Heart right ventricle (tissue), 16 donors: ENCODE results near the gene C12orf56. TPM values are rescaled to one million over a fixed set of nuclear protein-coding genes. Genes with fewer than 3 reads are reported as not detected.
"Not testable (repeated sequence)": the region's sequence is repeated elsewhere in the genome, so short reads cannot be mapped to it uniquely, and the experiment has no call there.

Experiments
- ATAC-seq, 8 donors: fragments of 200-7000 bp; cut with Tn5 transposase; one replicate each; pipeline ENCODE4 v1.9.1; 2020; ENCODE audit warnings: mild to moderate bottlenecking in 8 of 8, moderate library complexity in 8 of 8, moderate number of reproducible peaks in 1 of 8
- DNase-seq, 2 donors: peaks; one replicate each; pipeline ENCODE4 v3.0.0-alpha.2; 2020
- H3K27ac ChIP-seq, 10 donors: fragments of 200-600 bp; sonication (generic) in 2 of 10; one replicate each; pipeline versions ENCODE4 v1.5.0 to v1.8.0; 2020 to 2022; ENCODE audit warnings: mild to moderate bottlenecking in 3 of 10
- H3K27me3 ChIP-seq, 7 donors: fragments of 200-600 bp; one replicate each; pipeline ENCODE4 v1.8.0; 2021 to 2022; ENCODE audit warnings: mild to moderate bottlenecking in 2 of 7
- H3K36me3 ChIP-seq, 9 donors: fragments of 200-600 bp; sonication (generic) in 1 of 9; one replicate each; pipeline versions ENCODE4 v1.5.0 to v1.8.0; 2020 to 2022; ENCODE audit warnings: mild to moderate bottlenecking in 2 of 9
- H3K4me1 ChIP-seq, 9 donors: fragments of 200-600 bp; sonication (generic) in 1 of 9; one replicate each; pipeline versions ENCODE4 v1.5.0 to v1.8.0; 2020 to 2022; ENCODE audit warnings: mild to moderate bottlenecking in 4 of 9
- H3K4me3 ChIP-seq, 10 donors: fragments of 200-600 bp; sonication (generic) in 2 of 10; one replicate each; pipeline versions ENCODE4 v1.5.0 to v1.8.0; 2020 to 2022; ENCODE audit warnings: mild to moderate bottlenecking in 7 of 10, moderate library complexity in 2 of 10
- H3K9me3 ChIP-seq, 11 donors: fragments of 200-600 bp in 10 of 11; sonication (generic) in 2 of 11; one replicate each; pipeline versions ENCODE4 v1.5.0 to v1.8.0; 2013 to 2022; ENCODE audit warnings: mild to moderate bottlenecking in 2 of 11, control low read depth in 1 of 11, moderate library complexity in 1 of 11
- WGBS, 2 donors: extraction: QIAGEN DNeasy Blood & Tissue Kit; methylation state at CpG; one replicate each; pipeline ENCODE4 v1.1.7; 2013; ENCODE audit warnings: inconsistent platforms in 1 of 2; 5-methylcytosine and 5-hydroxymethylcytosine counted together
- intact Hi-C, 10 donors: fragments of 100-400 bp; cut with DNase I; formaldehyde crosslinking; loops; one replicate each; pipeline versions ENCODE4 v1.11.1 to v1.14.2; 2022
- polyA plus RNA-seq, 2 donors: library from polyadenylated mRNA; stranded (reverse); fragments of 200-250 nt; gene quantifications; one replicate each; pipeline ENCODE4 v1.2.3, GENCODE V29; 2013
- total RNA-seq, 10 donors: library from RNA; stranded (reverse); fragmentation: NEBNext Ultra II Directional in 3 of 10; extraction: Animal tissue kit (Norgen Biotek cat#: 25700) in 3 of 10; gene quantifications; one replicate each; pipeline versions ENCODE4 v1.2.1 to v1.2.4, GENCODE V29; 2021 to 2023
- TF ChIP-seq, protein P1 (sequence below), 9 donors: fragments of 200-600 bp; sonication (generic) in 2 of 9; IDR thresholded peaks; one replicate each; pipeline versions ENCODE4 v1.5.0 to v1.8.0; 2021 to 2022; ENCODE audit warnings: antibody characterized with exemption in 9 of 9, mild to moderate bottlenecking in 5 of 9, moderate library complexity in 1 of 9
- donor health status: Arrhythmogenic right ventricular cardiomyopathy.
- donor health status: ischemic (EF 13 %, LVEDD 7.1; RV severe dilation, severe dysfunction).
- donor health status: healthy with polysubstance abuse.
- donor health status: DM: no; HTN: yes; CAD: no.
- donor health status: DM: no; HTN: no; CAD: no.
- donor health status: ischemic (EF 25% LVEDD 6.9; RV normal size, moderate dysfunction).
- donor health status: ischemic (EF 25% LVEDD 5.7; RV mildly dilated, moderate dysfunction).
- donor health status: healthy.
- donor health status: DM: yes; HTN: yes; CAD: no.
- donor health status: Ischemic cardiomyopathy.
- donor health status: ischemic (EF 35%, LVEDD 5.7; RV mildly dilated, moderate dysfunction).
- donor health status: nonischemic (EF 11% LVEDD 7.7; RV severe dilation, severe dysfunction).
- donor health status: DM: yes; HTN: yes; CAD: no.
- donor health status: PGD.
- donor health status: ischemic (EF 29% LVEDD 5.4; RV normal size, mild dysfunction).
- donor health status: nonischemic (EF 23%, LVEDD 6.1; RV moderate dilation, normal function).

Gene C12orf56
- total and polyA plus RNA-seq, 12 donors, result not detected

DNA sequence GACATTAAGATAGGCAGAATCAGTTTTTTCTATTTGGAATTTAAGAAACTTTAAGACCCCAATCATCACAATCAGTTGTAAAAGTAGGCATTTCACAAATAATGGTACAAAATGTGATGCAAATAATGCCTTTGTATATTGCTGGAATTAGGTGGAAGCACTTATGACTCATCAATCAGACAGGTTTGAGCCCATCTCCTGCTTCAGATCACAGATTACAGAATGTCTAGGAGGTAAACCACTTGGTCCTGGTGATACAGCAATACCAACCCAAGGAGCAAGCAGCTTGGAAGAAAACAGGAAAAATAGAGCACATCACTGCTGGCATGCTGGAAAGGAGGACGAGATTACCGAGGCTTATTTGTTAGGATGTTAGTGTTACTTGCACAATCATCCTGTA lies 57.6 kb downstream of the C12orf56 start:
- Histone ChIP-seq H3K27ac (no peak overlapping the region), H3K4me3 (no peak overlapping the region), H3K36me3 (no peaks in the 10 kb centered on the region), H3K4me1 (no peaks in the 10 kb centered on the region), H3K9me3 (no peaks in the 10 kb centered on the region), H3K27me3 (no peaks in the 10 kb centered on the region)
- ATAC-seq, result no peak
- TF ChIP-seq, protein P1, sequence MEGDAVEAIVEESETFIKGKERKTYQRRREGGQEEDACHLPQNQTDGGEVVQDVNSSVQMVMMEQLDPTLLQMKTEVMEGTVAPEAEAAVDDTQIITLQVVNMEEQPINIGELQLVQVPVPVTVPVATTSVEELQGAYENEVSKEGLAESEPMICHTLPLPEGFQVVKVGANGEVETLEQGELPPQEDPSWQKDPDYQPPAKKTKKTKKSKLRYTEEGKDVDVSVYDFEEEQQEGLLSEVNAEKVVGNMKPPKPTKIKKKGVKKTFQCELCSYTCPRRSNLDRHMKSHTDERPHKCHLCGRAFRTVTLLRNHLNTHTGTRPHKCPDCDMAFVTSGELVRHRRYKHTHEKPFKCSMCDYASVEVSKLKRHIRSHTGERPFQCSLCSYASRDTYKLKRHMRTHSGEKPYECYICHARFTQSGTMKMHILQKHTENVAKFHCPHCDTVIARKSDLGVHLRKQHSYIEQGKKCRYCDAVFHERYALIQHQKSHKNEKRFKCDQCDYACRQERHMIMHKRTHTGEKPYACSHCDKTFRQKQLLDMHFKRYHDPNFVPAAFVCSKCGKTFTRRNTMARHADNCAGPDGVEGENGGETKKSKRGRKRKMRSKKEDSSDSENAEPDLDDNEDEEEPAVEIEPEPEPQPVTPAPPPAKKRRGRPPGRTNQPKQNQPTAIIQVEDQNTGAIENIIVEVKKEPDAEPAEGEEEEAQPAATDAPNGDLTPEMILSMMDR (IDR thresholded peaks at IDR 0.05), result no peak
- WGBS, 2 donors, result 73 to 91% methylated on average over 2 of the region's 2 CpGs
- no peak for DNase-seq
- intact Hi-C loops, result no loop called here

DNA sequence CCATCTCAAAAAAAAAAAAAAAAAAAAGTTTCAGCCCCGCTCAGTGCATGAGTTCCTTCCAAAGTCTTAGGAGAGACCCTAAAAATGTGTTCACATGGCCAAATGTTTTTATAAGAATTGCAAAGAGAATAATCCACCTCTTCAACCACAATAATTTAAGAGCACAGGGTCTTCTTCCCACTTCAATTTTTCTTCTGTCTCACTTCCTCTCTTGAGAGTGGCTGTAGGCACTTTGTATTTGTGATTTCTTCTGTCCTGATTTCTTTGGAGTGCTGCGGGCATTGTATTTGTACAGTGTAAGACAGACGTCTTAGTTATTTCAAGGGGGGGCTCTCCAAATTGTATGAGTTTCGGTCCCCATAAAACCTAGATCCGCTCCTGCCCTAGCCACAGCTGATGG lies 58.3 kb downstream of the C12orf56 start:
- H3K9me3 ChIP-seq, result no peaks in the 10 kb centered on the region
- no peaks in the 10 kb centered on the region for H3K36me3 ChIP-seq
- TF ChIP-seq, protein P1 (IDR thresholded peaks at IDR 0.05), result no peak
- 90 to 93% methylated on average over 5 of the region's 5 CpGs for WGBS, 2 donors
- no peak overlapping the region for H3K27ac ChIP-seq
- H3K4me3 ChIP-seq, result no peak overlapping the region
- ATAC-seq (no peak), DNase-seq (no peak)
- no peaks in the 10 kb centered on the region for H3K27me3 ChIP-seq
- H3K4me1 ChIP-seq, result no peaks in the 10 kb centered on the region
- intact Hi-C loops, result no loop called here

DNA sequence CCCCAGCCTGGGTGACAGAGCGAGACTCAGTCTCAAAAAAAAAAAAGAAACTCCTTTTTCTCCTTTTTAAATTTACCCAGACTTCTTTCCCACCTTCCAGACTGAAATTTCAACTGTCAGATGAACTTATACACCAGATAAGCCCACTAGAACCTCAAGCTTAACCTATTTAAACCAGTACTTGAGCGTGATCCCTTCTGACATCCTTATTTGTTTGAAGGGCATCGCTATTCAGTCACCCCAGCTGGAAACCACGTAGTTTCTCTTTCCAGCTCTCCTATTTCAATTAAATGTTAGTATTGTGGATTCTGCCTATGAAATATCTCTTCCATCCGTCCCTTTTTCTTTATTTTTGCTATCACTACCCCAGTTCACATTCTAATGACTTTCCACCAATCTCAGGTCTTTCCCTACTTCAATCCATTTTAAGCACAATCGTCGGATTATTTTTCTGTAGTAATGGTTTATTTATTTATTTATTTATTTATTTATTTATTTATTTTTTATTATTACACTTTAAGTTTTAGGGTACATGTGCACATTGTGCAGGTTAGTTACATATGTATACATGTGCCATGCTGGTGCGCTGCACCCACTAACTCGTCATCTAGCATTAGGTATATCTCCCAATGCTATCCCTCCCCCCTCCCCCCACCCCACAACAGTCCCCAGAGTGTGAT lies 61.4 kb downstream of the C12orf56 start:
- ATAC-seq, H3K4me1 ChIP-seq, H3K9me3 ChIP-seq, H3K27ac ChIP-seq, H3K36me3 ChIP-seq, H3K27me3 ChIP-seq, intact Hi-C loops, DNase-seq, H3K4me3 ChIP-seq: not testable (repeated sequence)
- WGBS, 2 donors, result 89 to 90% methylated on average over 7 of the region's 9 CpGs

DNA sequence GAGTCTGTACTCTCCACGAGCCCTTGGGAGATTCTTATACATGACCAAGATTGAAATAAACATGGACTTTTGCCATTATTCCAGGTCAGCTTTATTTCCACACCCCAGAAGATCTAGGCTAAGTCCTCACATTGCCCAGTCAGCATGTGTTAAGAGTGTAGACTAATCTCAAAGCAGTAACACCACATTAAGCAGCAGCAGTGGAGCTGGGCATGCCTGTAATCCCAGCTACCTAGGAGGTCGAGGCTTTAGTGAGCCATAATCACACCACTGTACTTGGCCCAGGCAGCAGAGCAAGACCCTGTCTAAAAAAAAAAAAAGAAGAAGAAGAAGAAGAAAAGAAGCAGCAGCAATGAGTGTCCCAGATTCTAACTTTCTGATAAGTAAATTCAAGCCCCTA lies 65.5 kb downstream of the C12orf56 start:
- no peaks in the 10 kb centered on the region for H3K36me3 ChIP-seq
- WGBS, 2 donors, result 47 to 78% methylated on average over 2 of the region's 2 CpGs
- no peak for ATAC-seq
- no peaks in the 10 kb centered on the region for H3K27me3 ChIP-seq
- H3K4me3 ChIP-seq, result no peak overlapping the region
- no peak for DNase-seq
- intact Hi-C loops, result no loop called here
- H3K4me1 ChIP-seq, result no peaks in the 10 kb centered on the region
- H3K9me3 ChIP-seq, result no peaks in the 10 kb centered on the region
- H3K27ac ChIP-seq, result no peak overlapping the region
- TF ChIP-seq, protein P1 (IDR thresholded peaks at IDR 0.05), result no peak

DNA sequence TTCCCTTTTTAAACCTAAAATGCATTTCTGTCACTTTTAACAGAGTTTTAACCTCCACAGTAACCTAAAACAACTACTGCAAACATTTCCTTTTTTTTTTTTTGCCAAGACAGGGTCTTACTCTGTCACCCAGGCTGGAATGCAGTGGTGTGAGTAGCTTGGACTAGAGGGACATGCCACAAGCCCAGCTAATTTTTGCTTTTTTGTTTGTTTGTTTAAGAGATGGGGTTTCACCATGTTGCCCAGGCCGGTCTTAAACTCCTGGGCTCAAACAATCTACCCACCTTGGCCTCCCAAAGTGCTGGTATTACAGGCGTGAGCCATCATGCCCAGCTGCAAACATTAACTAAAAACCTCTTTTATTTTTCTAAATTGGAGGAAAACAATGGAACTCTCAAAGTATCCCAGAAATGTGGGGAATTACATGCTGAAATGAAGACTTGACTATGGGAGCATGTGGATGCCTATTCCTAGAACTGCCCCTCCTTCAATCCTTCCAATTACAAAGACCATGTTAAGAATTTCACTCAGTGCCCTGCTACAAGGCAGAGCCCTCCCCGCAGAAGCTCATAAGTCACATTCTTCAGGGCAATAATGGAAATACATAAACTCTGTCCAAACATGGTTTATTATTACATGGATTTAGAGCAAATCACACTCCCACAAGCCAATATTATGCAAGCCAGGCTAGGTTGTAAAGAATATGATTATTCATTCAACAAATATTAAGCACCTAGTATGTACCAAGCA lies 66.9 kb downstream of the C12orf56 start:
- Histone ChIP-seq H3K36me3 (no peaks in the 10 kb centered on the region), H3K4me3 (no peak overlapping the region), H3K27me3 (no peaks in the 10 kb centered on the region), H3K9me3 (no peaks in the 10 kb centered on the region), H3K27ac (no peak overlapping the region), H3K4me1 (peaks cover 0 to 5% (median 0%) of the 10 kb centered on the region in 9 donors)
- TF ChIP-seq, protein P1 (IDR thresholded peaks at IDR 0.05), result no peak
- DNase-seq, result no peak
- 88 to 91% methylated on average over 3 of the region's 3 CpGs for WGBS, 2 donors
- no peak for ATAC-seq
- intact Hi-C loops, result no loop called here
